Islet precursor cell (in vitro differentiated cells): ENCODE results near the gene HIVEP3.

Experiments used
- DNase-seq: peaks from one replicate; pipeline ENCODE4 v3.0.0-alpha.2; 2018

The HIVEP3 gene

GRCh38 chr1:41749991-41750745 lies 168.6 kb downstream of the HIVEP3 start:
- DNase-seq, result no peak

- DNase-seq, result no peak
Observed at GRCh38 chr1:41745022-41745421, 173.7 kb downstream of the HIVEP3 start.

- DNase-seq, result no peak
Observed at GRCh38 chr1:41743366-41743765, 175.4 kb downstream of the HIVEP3 start.

GRCh38 chr1:41742219-41742618 lies 176.5 kb downstream of the HIVEP3 start:
- DNase-seq, result no peak

- no peak for DNase-seq
Observed at GRCh38 chr1:41741244-41741643, 177.5 kb downstream of the HIVEP3 start.

- DNase-seq, result no peak
Observed at GRCh38 chr1:41740630-41741239, 178.0 kb downstream of the HIVEP3 start.

- no peak for DNase-seq
Observed at GRCh38 chr1:41740058-41740457, 178.7 kb downstream of the HIVEP3 start.

GRCh38 chr1:41739061-41739955 lies 179.4 kb downstream of the HIVEP3 start:
- no peak for DNase-seq

- DNase-seq, result no peak
Observed at GRCh38 chr1:41738475-41738874, 180.2 kb downstream of the HIVEP3 start.

- DNase-seq, result no peak
Observed at GRCh38 chr1:41738006-41738405, 180.7 kb downstream of the HIVEP3 start.

GRCh38 chr1:41735631-41736260 lies 183.0 kb downstream of the HIVEP3 start:
- DNase-seq, result no peak

- DNase-seq, result no peak
Observed at GRCh38 chr1:41735139-41735538, 183.6 kb downstream of the HIVEP3 start.

GRCh38 chr1:41734201-41734970 lies 184.3 kb downstream of the HIVEP3 start:
- DNase-seq, result no peak

- no peak for DNase-seq
Observed at GRCh38 chr1:41733725-41734124, 185.0 kb downstream of the HIVEP3 start.

- DNase-seq, result no peak
Observed at GRCh38 chr1:41733021-41733420, 185.7 kb downstream of the HIVEP3 start.

- no peak for DNase-seq
Observed at GRCh38 chr1:41731516-41732030, 187.1 kb downstream of the HIVEP3 start.

GRCh38 chr1:41730806-41731205 lies 187.9 kb downstream of the HIVEP3 start:
- no peak for DNase-seq

GRCh38 chr1:41728403-41729202 lies 190.1 kb downstream of the HIVEP3 start:
- DNase-seq, result peak; percentile 76

GRCh38 chr1:41727749-41728115 lies 191.0 kb downstream of the HIVEP3 start:
- no peak for DNase-seq

- DNase-seq, result no peak
Observed at GRCh38 chr1:41726899-41727748, 191.6 kb downstream of the HIVEP3 start.
